GM19099 (cell line): ENCODE measurements around the gene LRRC8B.

ENCODE experiments used
- POLR2A ChIP-seq: IDR thresholded peaks from 3 replicates; pipeline ENCODE4 v1.6.1; 2011; ENCODE audit warnings: low read depth; ENCODE audit not compliant: insufficient read length; ENCODE audit errors: extremely low read depth

LRRC8B gene

DNA sequence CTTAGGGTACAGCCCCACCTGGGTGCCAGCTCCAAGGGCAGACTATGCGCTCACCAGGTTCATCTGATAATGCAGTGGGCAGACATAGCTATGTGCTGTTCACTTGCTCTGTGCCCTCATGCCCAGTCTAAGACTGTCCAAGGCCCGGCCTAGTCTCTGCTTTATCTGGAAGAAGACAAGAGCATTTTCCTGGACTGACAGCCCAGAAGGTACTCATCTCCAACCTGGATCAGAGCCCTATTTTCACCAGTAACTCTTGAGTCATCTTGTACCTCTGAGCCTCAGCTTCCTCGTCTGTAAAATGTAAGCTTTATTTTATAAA, 79.7 kb downstream of the LRRC8B start:
- no peak for TF ChIP-seq POLR2A

DNA sequence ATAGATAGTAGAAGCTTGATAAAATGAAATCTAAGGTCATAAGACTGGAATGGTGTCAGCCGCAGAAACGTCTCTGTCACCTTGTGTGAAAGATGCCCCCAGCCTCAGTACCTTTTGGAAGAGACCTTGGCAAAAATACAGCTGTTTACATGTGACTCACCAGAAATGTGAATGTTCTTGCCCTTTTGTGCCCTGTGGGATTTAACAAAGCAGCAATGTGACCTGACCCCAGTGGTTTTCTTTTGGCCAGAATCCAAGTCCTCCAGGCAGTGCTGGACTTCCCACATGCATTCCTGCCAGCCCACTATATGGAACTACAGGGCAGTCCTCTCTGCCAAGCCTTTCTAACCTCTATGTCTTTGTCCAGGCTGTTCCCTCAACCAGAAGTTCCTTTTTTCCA, 81.1 kb downstream of the LRRC8B start:
- no peak for TF ChIP-seq POLR2A

GRCh38 chr1:89606227-89606980, 81.8 kb downstream of the LRRC8B start:
- no peak for TF ChIP-seq POLR2A

DNA sequence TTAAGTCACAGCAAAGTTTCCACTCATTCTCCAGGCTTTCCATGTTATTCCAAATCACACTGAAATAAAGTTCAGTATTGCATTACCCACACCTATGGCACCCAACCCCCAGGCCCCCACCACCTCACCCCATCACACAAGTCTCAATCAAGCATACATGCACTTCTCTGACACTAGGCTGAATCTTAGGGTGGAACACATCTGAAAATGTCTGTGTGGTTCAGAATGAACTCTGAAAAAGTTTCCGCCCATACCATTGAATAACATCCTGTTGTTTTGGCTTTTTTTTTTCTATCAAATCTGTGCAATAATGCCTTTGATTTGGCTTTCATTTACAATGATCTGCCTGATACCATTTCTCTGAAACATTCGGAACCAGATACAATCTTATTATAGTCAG, 82.5 kb downstream of the LRRC8B start:
- no peak for TF ChIP-seq POLR2A

- TF ChIP-seq POLR2A, result no peak
These were observed 83.1 kb downstream of the LRRC8B start for GRCh38 chr1:89607586-89608318.

GRCh38 chr1:89608319-89608983, 83.8 kb downstream of the LRRC8B start:
- no peak for TF ChIP-seq POLR2A

- TF ChIP-seq POLR2A, result no peak
These were observed 84.5 kb downstream of the LRRC8B start for GRCh38 chr1:89608984-89609725.

- no peak for TF ChIP-seq POLR2A
These were observed 85.3 kb downstream of the LRRC8B start for GRCh38 chr1:89609781-89610456.

- no peak for TF ChIP-seq POLR2A
These were observed 85.9 kb downstream of the LRRC8B start for GRCh38 chr1:89610457-89611011.

GRCh38 chr1:89611721-89612120, 87.1 kb downstream of the LRRC8B start:
- TF ChIP-seq POLR2A, result no peak

DNA sequence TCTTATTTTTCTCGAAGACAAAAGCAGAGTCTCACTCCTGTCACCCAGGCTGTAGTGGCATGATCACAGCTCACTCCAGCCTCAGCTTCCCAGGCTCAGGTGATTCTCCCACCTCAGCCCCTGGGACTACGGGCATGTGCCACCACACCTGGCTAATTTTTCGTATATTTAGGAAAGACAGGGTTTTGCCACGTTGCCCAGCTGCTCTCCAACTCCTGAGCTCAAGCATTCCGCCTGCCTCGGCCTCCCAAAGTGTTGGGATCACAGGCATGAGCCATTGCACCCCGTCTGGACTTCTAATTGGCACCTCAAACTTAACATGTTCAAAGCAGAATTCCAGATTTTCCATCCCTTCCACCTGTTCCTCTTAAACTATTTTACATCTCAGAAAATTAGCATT, 89.3 kb downstream of the LRRC8B start:
- TF ChIP-seq POLR2A, result no peak

DNA sequence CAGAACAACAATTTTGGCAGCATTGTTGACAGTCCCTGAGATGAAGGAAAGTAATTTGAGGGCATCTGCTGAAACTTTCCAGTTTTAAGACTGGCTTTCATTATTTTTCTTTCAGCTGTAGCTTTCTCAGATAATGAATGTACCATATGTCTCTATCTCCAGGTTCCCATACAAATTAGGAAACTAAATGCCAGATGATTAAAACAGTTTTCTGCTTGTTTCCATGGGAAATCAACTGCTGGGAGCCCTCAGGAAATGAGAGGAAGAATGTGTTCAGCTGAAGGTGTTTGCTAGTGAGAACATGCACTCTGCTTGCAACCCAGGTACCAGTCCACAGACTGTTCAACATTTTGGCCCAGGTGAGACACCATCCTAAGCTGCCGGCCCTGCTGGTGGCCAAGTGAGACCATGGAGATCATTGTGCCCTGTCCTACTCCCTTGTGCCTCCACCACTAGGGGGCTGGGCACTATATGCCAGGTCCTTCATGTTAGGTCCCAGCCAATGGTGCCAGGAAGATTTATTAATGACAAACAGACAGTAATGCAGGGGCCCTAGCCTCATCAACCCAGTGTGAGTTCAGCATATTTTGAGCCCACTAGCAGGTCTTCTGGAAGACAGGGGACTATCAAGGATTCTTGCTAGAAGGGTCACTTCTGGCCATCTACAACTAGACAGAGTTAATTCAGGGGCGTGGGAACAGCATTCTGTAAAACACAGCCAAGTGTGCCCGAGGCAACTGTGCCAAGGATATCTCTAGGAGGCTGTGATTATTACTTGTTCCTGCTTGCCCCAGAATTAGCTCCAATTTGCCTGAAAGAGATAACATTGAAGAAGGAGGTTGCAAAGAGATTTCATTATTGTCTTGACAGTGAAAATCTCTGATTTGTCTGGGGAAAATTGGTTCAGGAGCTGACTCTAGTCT, 91.3 kb downstream of the LRRC8B start:
- no peak for TF ChIP-seq POLR2A

DNA sequence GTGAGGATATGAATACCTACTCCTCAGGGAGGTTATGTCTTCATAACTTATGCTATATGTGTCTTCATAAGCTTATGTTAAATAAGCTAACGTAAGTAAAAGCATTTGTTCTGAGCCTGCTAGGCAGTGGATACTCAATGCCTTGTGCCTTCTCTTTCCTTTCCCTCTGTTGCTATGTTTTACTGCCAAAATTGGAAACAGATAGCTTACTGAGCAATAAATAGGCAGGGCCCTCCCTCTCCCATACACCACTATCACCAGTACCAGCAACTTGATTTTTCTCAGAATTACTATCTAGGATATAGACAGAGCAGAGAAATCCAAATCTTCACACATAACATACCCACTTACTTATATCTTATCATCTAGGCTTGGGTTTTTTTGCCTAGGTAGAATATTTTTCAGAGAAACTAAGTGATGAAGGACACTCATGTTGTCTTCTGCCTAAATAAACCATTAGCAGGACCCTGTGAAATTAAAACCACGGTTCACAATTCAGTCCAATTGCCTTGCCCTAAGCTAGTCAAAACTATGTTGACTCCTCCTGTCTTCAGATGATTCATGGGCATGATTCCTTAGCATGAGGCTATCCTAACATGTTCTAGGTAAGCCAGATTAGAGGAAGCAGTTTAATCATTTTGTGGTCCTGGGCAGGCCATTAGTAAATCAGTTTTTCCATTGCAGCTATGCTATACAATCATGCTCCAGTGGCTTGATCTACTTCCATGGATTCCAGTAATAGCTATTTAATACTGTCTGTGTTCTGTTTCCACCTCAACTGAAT, 92.4 kb downstream of the LRRC8B start:
- no peak for TF ChIP-seq POLR2A
